OCI-LY3 (cell line): ENCODE results near the gene DAND5.

Experiments used
- CTCF ChIP-seq: fragments of 200-600, 300-600 bp; sonication (generic); IDR thresholded peaks from 2 replicates; pipeline ENCODE4 v1.5.1; 2014; ENCODE audit warnings: antibody characterized with exemption, low read length, low read depth
- EZH2phosphoT487 ChIP-seq: fragments of 200-600 bp; shearing (Covaris generic); IDR thresholded peaks from 2 replicates; pipeline ENCODE4 v1.6.1; 2018; ENCODE audit warnings: antibody characterized with exemption, mixed run types, low read depth

- no peak for TF ChIP-seq CTCF
- no peak for TF ChIP-seq EZH2phosphoT487
These were observed 21.9 kb downstream of the DAND5 start for GRCh38 chr19:12991296-12991695.
